Activated naive CD4-positive, alpha-beta T cell treated with anti-CD3 and anti-CD28 coated beads, Interleukin-2, amount 50 U/mL, for 24 hours (primary cell): ENCODE data around the gene KIAA0232.
A peak's percentile ranks its signal among the peaks of the same experiment; 100 is the strongest.
"Not testable (repeated sequence)": the region's sequence is repeated elsewhere in the genome, so short reads cannot be mapped to it uniquely, and the experiment has no call there.

ENCODE experiments used
- H3K27ac Mint-ChIP-seq: one replicate; pipeline ENCODE4 v1.8.0; 2021; ENCODE audit warnings: mild to moderate bottlenecking, mixed read lengths
- H3K27me3 Mint-ChIP-seq: one replicate; pipeline ENCODE4 v1.8.0; 2021; ENCODE audit warnings: mixed read lengths
- H3K36me3 Mint-ChIP-seq: one replicate; pipeline ENCODE4 v1.8.0; 2021; ENCODE audit warnings: mixed read lengths
- H3K4me1 Mint-ChIP-seq: one replicate; pipeline ENCODE4 v1.8.0; 2021; ENCODE audit warnings: mixed read lengths
- H3K4me3 Mint-ChIP-seq: one replicate; pipeline ENCODE4 v1.8.0; 2021; ENCODE audit warnings: mild to moderate bottlenecking, mixed read lengths
- H3K9me3 Mint-ChIP-seq: one replicate; pipeline ENCODE4 v1.8.0; 2021; ENCODE audit warnings: mixed read lengths

KIAA0232 gene

GRCh38 chr4:6900956-6901355 is 118.4 kb downstream of the KIAA0232 start:
- Mint-ChIP-seq H3K4me3 (no peak overlapping the region), H3K27me3 (no peaks in the 10 kb centered on the region), H3K36me3 (no peaks in the 10 kb centered on the region), H3K9me3 (no peaks in the 10 kb centered on the region), H3K27ac (no peak overlapping the region), H3K4me1 (peaks cover 29% of the 10 kb centered on the region)

- Mint-ChIP-seq H3K27me3 (no peaks in the 10 kb centered on the region), H3K27ac (no peak overlapping the region), H3K36me3 (no peaks in the 10 kb centered on the region), H3K9me3 (no peaks in the 10 kb centered on the region), H3K4me1 (peaks cover 29% of the 10 kb centered on the region), H3K4me3 (no peak overlapping the region)
These were observed 119.3 kb downstream of the KIAA0232 start for GRCh38 chr4:6901669-6902317.

GRCh38 chr4:6902318-6903042 is 120.0 kb downstream of the KIAA0232 start:
- H3K9me3 Mint-ChIP-seq, result no peaks in the 10 kb centered on the region
- no peak overlapping the region for H3K4me3 Mint-ChIP-seq
- no peaks in the 10 kb centered on the region for H3K36me3 Mint-ChIP-seq
- no peaks in the 10 kb centered on the region for H3K27me3 Mint-ChIP-seq
- H3K27ac Mint-ChIP-seq, result no peak overlapping the region
- peaks cover 32% of the 10 kb centered on the region for H3K4me1 Mint-ChIP-seq

GRCh38 chr4:6905516-6906445 is 123.3 kb downstream of the KIAA0232 start:
- no peaks in the 10 kb centered on the region for H3K27me3 Mint-ChIP-seq
- peak overlapping the region; percentile 23 for H3K27ac Mint-ChIP-seq
- peaks cover 29% of the 10 kb centered on the region for H3K4me1 Mint-ChIP-seq
- H3K36me3 Mint-ChIP-seq, result no peaks in the 10 kb centered on the region
- no peaks in the 10 kb centered on the region for H3K9me3 Mint-ChIP-seq
- H3K4me3 Mint-ChIP-seq, result no peak overlapping the region

- H3K36me3 Mint-ChIP-seq, H3K9me3 Mint-ChIP-seq, H3K27ac Mint-ChIP-seq, H3K27me3 Mint-ChIP-seq, H3K4me3 Mint-ChIP-seq: not testable (repeated sequence)
- H3K4me1 Mint-ChIP-seq, result peaks cover 35% of the 10 kb centered on the region
These were observed 124.0 kb downstream of the KIAA0232 start for GRCh38 chr4:6906486-6906885.

- peaks cover 47% of the 10 kb centered on the region for H3K4me1 Mint-ChIP-seq
These were observed 125.2 kb downstream of the KIAA0232 start for GRCh38 chr4:6907658-6908191.

GRCh38 chr4:6908432-6909112 is 126.0 kb downstream of the KIAA0232 start:
- H3K27ac Mint-ChIP-seq, result peak overlapping the region; percentile 90
- H3K9me3 Mint-ChIP-seq, result no peaks in the 10 kb centered on the region
- H3K4me1 Mint-ChIP-seq, result peaks cover 56% of the 10 kb centered on the region
- no peaks in the 10 kb centered on the region for H3K36me3 Mint-ChIP-seq
- H3K4me3 Mint-ChIP-seq, result peak overlapping the region; percentile 94
- no peaks in the 10 kb centered on the region for H3K27me3 Mint-ChIP-seq

More at GRCh38 chr4:6907658-6908191, 125.2 kb downstream of the KIAA0232 start:
- H3K4me3 Mint-ChIP-seq, result peak overlapping the region; percentile 60
- no peaks in the 10 kb centered on the region for H3K27me3 Mint-ChIP-seq
- no peaks in the 10 kb centered on the region for H3K9me3 Mint-ChIP-seq
- no peaks in the 10 kb centered on the region for H3K36me3 Mint-ChIP-seq
- peak overlapping the region; percentile 36 for H3K27ac Mint-ChIP-seq

GRCh38 chr4:6909113-6909969 is 126.8 kb downstream of the KIAA0232 start, which contains the start of gene TBC1D14:
Gene TBC1D14 (plus strand): TSS chr4:6909826. CDS start chr4:6923390, 13,564 bp downstream.
- Mint-ChIP-seq H3K4me1 (peaks cover 58% of the 10 kb centered on the region), H3K4me3 (peak within 1 kb of the TSS; percentile 94)

GRCh38 chr4:6909970-6910339 is 127.4 kb downstream of the KIAA0232 start:
- peak overlapping the region; percentile 91 for H3K4me3 Mint-ChIP-seq
- no peaks in the 10 kb centered on the region for H3K9me3 Mint-ChIP-seq
- H3K4me1 Mint-ChIP-seq, result peaks cover 59% of the 10 kb centered on the region
- no peaks in the 10 kb centered on the region for H3K36me3 Mint-ChIP-seq
- no peaks in the 10 kb centered on the region for H3K27me3 Mint-ChIP-seq
- peak overlapping the region; percentile 93 for H3K27ac Mint-ChIP-seq

More at GRCh38 chr4:6909113-6909969, 126.8 kb downstream of the KIAA0232 start, which contains the start of gene TBC1D14:
- peak within 1 kb of the TSS; percentile 93 for H3K27ac Mint-ChIP-seq
- H3K27me3 Mint-ChIP-seq, result no peaks in the 10 kb centered on the region
- no peaks in the 10 kb centered on the region for H3K9me3 Mint-ChIP-seq
- no peaks in the 10 kb centered on the region for H3K36me3 Mint-ChIP-seq

GRCh38 chr4:6910340-6910959 is 127.9 kb downstream of the KIAA0232 start:
- peaks cover 62% of the 10 kb centered on the region for H3K4me1 Mint-ChIP-seq
- H3K9me3 Mint-ChIP-seq, result no peaks in the 10 kb centered on the region
- H3K36me3 Mint-ChIP-seq, result no peaks in the 10 kb centered on the region
- peak overlapping the region; percentile 91 for H3K4me3 Mint-ChIP-seq
- no peaks in the 10 kb centered on the region for H3K27me3 Mint-ChIP-seq
- peak overlapping the region; percentile 93 for H3K27ac Mint-ChIP-seq

- peak overlapping the region; percentile 91 for H3K4me3 Mint-ChIP-seq
- H3K4me1 Mint-ChIP-seq, result peaks cover 70% of the 10 kb centered on the region
- no peaks in the 10 kb centered on the region for H3K27me3 Mint-ChIP-seq
- no peaks in the 10 kb centered on the region for H3K9me3 Mint-ChIP-seq
- H3K27ac Mint-ChIP-seq, result peak overlapping the region; percentile 93
- no peaks in the 10 kb centered on the region for H3K36me3 Mint-ChIP-seq
These were observed 128.7 kb downstream of the KIAA0232 start for GRCh38 chr4:6910960-6911874.

- not testable (repeated sequence) for H3K27me3 Mint-ChIP-seq, H3K9me3 Mint-ChIP-seq, H3K36me3 Mint-ChIP-seq
- H3K4me1 Mint-ChIP-seq, result peaks cover 77% of the 10 kb centered on the region
- peak overlapping the region; percentile 48 for H3K27ac Mint-ChIP-seq
- peak overlapping the region; percentile 91 for H3K4me3 Mint-ChIP-seq
These were observed 129.4 kb downstream of the KIAA0232 start for GRCh38 chr4:6911917-6912316.

GRCh38 chr4:6912441-6912840 is 129.9 kb downstream of the KIAA0232 start:
- H3K27me3 Mint-ChIP-seq, result no peaks in the 10 kb centered on the region
- no peak overlapping the region for H3K27ac Mint-ChIP-seq
- H3K9me3 Mint-ChIP-seq, result no peaks in the 10 kb centered on the region
- no peaks in the 10 kb centered on the region for H3K36me3 Mint-ChIP-seq
- peak overlapping the region; percentile 43 for H3K4me3 Mint-ChIP-seq
- peaks cover 79% of the 10 kb centered on the region for H3K4me1 Mint-ChIP-seq
